GM18867 (cell line): Measurements from ENCODE around the gene SMKR1.
"Not testable (repeated sequence)": the region's sequence is repeated elsewhere in the genome, so short reads cannot be mapped to it uniquely, and the experiment has no call there.

Experiments
- ATAC-seq: cut with Tn5 transposase; IDR thresholded peaks from one replicate; pipeline ENCODE4 v1.9.1; 2021; ENCODE audit warnings: mild to moderate bottlenecking, moderate library complexity; ENCODE audit not compliant: unreplicated experiment

SMKR1 gene

DNA sequence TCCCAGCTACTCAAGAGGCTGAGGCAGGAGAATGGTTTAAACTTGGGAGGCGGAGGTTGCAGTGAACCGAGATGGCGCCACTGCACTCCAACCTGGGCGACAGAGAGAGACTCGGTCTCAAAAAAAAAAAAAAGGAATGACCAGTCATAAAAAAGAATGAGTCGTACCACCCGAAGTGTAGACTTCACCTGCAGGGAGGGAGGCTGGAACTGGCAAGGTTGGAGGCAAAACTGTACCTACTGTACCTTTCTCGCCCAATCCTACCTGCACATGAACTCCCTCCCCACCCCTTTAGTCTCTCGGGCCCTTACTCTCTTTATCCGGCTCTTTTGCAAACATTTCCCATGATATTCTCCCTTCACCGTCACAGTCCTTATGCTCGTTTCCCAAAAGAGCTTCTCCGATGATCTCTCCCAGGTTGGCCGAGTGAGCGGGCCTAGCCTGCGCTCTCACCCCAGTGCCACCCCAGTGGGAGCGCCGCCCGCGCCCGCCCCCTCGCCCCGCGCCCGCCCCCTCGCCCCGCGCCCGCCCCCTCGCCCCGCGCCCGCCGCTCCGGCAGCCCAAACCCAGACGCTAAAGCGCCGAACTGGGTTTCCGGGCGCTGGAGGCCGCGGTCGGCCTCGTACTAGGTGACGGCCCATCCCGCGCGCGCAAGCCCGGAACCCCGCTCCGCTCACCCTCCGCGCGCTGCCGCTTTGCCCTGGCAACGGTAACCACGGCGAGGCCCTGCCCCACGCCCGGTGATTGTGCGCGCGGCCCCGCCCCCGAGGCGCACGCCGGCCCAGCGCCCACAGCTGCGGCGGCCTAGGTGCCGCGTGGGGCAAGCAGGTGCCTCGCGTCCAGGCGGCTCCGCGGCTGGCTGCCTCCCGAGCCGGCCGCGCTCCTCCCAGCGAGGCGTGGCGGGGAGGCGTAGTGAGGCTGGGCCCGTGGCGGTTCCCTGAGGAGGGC lies at the start of gene SMKR1:
Gene SMKR1 (plus strand): TSS at position 772 of the 948 bp plus-strand sequence. CDS start 294 bp downstream, outside the sequence.
- ATAC-seq = peak; percentile 92

DNA sequence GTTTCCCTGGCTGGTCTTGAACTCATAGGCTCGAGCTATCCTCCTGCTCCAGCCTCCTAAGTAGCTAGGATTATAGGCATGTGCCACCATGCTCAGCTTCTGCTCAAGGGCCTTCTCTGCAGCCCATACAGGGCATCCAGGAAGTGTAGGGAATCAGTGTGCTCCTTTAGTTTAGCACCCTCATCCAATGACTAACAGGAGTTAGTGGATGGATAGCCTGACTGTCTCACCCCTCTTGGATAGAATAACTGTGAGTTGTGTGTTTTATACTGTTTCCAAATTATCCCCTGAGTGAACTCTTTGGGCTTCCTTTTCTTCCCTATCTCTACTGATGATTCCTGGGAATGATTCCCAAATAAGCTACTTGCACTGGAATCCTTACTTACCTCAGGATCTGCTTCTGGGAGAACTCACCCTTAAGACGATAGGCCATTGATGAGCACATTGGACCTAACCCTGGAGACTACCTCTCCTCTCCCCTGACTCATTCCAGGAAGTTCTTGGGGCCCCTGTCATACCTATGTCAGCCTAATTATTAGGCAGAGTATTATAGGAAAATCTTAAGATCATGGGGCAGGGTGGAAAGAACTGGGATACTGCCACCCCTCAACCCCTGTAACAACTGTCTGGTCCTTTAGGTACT lies 49.6 kb upstream of the SMKR1 start:
- ATAC-seq = no peak

DNA sequence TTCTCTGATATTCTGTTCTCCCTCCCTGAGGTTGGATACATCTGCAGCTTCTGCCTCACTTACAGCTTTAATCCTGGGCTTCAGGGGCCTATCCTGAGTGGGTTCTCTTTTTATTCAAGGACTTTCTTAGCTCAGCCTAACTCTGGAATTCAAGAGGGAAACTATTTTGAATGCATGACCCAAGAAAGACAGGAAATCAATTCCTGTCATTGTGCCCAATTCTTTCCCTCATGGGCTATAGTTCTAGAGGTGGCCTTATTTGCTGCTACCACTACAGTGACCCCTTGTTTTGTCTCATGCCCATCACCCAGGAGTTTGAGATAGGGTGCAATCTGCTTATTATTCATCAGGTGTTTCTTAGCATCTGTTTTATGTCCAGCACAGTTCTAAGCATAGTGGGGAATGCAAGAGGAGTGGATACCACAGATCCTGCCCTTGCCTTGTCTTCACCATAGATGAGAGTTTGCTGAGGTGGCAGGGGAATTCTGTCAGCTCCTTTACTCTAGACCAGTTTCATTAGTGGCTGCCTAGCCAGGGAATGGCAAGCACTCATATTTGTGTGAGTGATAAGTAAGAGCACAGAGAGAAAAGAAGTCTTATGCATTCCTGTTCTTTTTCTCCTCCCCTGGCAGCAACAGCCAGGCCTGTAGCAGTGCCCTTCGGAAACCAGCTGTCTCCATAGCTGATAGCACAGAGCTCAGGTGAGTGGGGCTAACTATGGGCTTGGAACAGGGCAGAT lies 48.7 kb upstream of the SMKR1 start:
- ATAC-seq = no peak

DNA sequence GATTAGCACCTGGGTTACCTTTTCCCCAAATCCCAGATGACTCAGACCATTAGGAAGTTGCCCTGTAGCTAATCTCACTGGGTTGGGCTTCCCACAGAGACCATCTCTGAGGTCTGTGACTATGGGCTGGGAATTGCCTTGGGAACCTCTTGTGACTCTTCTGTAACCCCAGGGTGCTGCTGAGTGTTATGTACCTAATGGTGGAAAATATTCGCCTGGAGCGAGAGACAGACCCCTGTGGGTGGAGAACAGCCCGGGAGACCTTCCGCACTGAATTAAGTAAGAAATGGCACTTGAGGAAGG lies 48.1 kb upstream of the SMKR1 start:
- no peak for ATAC-seq

DNA sequence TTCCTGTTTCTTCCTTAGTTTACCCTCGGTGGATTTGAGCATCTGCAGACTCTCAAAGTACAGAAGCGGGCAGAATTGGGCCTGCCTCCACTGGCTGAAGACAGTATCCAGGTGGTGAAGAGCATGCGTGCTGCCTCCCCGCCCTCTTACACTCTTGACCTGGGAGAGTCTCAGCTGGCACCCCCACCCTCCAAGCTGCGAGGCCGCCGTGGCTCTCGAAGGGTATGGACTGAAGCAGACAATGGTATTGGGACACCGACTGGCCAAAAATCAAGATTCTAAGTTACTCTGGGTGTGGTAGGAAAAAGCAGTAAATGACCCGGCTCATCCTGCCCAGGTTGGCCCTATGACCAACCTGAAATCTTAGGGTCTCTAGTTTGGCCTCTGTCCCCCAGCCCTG lies 45.9 kb upstream of the SMKR1 start:
- ATAC-seq = no peak

DNA sequence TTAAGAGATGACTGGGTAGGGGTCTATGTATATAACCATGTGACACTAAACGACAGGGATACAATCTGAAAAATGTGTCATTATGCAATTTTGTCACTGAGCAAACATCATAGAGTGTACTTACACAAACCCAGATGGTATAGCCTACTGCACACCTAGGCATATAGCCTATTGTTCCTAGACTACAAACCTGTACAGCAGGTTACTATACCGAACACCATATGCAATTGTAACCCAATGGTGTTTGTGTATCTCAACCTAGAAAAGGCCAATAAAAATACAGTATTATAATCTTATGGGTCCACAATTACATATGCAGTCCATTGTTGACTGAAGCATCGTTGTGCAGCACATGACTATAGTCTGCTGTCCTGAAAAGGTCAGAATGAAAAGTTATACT lies 45.2 kb upstream of the SMKR1 start:
- ATAC-seq = no peak

DNA sequence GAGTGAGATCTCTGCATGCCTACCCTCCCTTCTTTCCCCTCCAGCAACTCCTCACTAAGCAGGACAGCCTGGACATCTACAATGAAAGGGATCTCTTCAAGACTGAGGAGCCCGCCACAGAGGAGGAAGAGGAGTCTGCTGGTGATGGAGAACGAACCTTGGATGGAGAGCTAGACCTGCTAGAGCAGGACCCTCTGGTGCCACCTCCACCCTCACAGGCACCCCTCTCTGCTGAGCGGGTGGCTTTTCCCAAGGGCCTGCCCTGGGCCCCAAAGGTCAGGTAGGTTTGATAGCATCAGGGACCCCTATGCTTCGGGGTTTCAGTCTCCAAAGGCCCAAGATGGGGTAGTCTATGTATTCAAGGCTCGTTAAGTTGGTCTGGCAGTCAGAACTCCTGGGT lies 44.2 kb upstream of the SMKR1 start:
- ATAC-seq = no peak

DNA sequence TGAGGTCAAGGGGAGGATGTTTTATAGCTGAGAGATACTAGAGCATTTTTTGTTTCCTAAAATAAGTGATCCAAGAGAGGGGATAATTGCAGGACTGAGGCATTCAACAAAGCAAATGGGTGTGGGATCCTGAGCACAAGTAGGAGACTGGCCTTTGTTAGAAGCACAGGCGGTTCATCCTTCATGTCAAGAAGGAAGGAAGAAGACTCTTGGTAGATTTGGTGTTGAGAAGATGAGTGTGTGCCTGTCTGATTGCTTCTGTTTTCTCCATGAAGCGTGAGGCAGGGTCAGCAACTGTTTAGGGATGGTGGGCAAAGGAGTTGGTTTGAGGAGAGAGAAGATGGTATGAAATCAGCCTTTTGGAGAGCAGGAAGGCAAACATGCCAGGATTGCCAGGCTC lies 40.5 kb upstream of the SMKR1 start:
- no peak for ATAC-seq

DNA sequence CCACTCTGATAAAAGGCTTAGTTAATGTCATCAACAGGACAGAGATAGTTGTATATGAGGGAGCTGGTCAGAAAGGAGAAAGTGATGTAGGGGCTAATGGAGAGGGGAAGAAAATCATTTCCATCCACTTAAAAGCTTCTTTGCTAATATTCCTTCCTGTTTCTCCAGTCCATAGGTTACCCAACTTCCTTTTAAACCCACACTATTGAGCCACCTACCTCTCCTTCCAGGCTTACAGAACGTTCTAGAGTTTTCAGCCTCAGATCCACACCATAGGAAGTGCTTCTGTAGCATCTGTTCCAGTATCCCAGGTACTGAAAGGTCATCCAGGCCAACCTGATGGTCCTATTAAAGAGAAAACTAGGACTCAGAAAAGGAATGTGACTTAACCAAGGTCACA lies 39.9 kb upstream of the SMKR1 start:
- ATAC-seq = no peak

DNA sequence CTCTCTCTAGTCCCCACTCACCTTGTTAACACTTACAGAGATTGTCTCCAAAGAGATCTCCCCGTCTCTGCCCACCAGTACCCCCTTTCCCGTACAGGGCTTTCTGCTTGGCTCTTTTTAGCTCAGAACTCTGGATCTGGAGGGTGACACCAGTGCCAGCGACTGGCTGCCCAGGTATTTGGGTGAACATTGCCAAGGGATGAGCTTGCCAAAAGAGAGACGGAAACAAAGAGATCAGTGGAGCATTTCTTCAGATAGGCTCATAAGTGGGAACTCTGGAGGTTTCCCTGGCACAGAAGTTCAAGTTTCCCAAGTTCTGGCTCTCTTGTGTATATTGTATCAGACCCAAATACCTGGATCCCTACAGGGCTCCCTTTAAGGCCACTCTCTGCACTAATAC lies 38.1 kb upstream of the SMKR1 start:
- no peak for ATAC-seq

DNA sequence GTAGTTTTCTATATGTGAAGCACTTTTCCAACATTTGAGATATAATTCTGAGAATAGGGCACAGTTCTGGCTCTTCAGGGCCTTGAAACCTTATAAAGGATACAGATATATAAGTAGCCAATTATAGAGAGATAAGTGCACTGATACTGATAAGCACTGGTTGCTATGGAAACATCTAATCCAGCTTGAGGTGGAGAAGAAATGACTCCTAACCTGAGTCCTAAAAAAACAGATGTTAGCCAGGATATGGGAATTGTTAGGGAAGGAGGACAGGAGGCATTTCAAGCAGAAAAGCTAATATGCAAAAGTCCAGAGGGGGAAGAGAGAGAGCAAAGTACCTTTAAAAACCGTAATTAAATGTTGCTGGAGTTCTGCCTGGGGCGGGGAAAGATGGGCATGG lies 37.3 kb upstream of the SMKR1 start:
- no peak for ATAC-seq

DNA sequence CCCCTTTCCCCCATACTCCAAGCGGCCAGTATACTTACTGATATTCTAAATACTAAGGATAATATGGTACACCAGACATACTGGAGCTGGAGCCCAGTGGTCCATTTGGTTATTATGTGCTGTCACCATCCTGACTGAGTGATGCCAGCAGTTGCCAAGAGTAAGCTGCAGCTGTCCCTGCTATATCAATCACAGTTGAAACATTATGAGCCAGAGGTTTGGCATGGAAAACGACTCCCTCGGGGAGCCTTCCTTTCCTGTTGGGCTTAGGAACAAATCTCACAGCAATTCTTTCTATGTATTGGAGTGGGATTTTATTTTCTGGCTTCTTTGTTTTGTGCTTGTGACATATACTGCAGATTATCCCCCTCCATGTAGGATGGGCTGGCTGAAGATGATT lies 35.5 kb upstream of the SMKR1 start:
- no peak for ATAC-seq

DNA sequence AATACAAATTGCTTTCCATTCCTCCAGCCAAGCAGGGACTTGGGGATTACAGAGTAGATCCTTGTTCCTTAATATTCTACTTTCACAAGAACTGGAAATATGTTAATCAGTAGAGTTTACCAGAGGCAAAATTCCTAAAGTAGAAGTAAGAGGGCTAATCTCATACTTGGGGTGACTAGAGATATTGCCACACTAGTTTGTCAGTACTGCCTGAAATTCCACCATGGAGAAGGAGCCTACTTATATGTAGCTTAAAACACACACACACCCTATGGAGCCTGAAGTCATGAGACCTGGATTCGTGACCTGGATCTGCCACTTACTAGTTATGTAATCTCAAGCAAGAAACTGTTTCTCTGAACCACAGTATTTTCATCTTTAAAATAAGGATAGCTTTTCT lies 34.2 kb upstream of the SMKR1 start:
- ATAC-seq = no peak

DNA sequence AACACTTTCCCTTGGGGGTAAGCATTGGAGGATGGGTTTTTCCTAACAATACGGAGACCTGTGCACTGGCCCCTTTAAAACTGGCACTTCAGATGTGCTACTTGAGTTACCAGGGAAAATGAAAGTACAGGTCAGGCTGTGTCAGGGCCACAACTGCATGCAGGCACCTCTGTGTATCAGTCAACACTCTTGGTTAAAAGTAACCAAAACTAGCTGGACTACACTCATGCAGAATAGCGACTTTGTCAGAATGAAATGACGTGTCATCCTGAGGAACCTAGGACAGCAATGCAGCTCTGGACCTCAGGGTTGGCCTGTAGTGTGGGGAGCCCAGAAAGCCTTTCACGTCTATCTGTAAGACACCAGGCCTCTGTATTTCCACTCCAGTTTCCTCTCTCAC lies 33.8 kb upstream of the SMKR1 start:
- ATAC-seq = peak; percentile 46

DNA sequence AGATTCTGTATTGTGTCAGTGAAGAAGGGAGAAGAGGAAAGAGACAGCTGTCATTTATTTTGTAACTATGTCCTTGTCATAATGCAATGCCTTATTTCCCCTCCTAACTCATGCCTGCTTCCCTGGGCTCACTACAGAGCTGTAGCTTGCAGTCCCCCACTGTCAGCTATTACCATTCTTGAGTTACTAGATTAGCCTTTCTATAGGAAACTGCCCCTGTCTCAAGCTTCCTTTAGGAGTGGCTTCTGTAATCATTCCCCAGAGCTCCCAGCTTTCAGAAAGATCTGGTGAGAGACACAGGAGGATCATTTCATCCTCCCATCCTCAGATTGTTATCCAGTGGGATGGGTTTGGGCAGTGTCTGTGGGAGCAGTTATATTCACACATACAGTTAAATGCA lies 32.4 kb upstream of the SMKR1 start:
- ATAC-seq = no peak

DNA sequence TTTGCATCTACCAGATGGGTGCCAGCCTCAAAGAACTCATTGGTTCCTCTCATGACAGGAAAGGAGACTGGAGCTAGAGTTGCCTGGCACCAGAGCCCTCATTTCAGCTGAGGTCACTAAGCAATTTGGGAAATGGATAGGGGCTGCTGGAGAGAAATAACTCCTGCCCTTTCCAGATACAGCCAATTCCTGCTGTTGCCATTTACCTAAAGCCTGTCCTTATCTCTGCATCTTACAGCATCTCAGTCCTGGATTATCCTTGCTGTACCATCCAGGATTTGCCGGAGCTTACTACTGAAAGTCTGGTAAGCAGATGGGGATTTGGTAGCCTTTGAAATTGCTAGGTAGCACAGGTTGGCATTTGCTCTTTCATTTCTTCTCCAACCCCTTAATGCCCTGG lies 31.9 kb upstream of the SMKR1 start:
- ATAC-seq = no peak

DNA sequence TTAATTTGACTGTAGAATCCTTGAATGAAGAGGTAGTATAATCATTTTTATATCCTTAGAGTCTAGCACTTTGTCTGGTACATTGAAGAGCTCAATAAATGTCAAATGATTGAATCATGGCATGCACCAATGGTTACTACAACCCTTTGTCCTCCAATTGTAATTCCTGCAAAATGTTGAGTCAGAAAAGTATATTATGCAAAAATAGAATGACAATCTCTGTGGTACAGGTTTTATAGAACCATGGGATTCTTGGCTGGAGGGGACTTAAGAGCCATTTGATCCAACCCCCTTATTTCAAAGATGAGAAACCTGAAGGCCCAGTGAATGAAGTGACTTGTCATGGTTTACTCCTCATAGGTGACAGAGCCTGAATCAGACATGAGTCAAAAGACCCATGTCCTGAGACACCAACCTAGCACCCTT lies 30.9 kb upstream of the SMKR1 start:
- ATAC-seq = no peak

DNA sequence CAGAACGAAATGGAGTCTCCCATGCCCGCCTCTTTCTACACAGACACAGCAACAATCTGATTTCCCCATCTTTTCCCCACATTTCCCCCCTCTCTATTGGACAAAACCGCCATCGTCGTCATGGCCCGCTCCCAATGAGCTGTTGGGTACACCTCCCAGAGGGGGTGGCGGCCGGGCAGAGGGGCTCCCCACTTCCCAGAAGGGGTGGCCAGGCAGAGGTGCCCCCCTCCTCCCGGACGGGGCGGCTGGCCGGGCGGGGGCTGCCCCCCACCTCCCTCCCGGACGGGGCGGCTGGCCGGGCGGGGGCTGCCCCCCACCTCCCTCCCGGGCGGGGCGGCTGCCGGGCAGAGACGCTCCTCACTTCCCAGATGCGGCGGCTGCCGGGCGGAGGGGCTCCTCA lies 26.4 kb upstream of the SMKR1 start:
- ATAC-seq = not testable (repeated sequence)

DNA sequence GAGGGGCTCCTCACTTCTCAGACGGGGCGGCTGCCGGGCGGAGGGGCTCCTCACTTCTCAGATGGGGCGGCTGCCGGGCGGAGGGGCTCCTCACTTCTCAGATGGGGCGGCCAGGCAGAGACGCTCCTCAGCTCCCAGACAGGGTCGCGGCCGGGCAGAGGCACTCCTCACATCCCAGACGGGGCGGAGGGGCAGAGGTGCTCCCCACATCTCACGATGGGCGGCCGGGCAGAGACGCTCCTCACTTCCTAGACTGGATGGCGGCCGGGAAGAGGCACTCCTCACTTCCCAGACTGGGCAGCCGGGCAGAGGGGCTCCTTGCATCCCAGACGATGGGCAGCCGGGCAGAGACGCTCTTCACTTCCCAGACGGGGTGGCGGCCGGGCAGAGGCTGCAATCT lies 25.9 kb upstream of the SMKR1 start:
- ATAC-seq = not testable (repeated sequence)

DNA sequence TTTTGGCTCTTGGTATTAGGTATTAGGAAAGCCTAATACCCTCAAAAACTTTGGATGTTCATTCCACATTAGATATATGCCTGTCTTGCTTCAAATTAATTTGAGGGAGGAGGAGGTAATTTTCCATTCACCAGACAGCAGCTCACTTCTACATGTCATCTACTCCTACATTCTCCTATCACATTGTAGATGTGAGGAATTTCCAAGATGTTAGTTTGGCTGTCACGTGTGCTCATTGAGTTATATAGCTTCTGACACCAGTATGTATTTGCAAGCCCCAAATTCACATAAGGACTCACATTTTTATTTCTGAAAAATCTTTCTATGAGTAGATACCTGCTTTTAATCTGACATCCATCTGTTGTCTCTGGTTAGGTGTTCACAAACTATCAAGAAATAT lies 22.5 kb upstream of the SMKR1 start:
- no peak for ATAC-seq

DNA sequence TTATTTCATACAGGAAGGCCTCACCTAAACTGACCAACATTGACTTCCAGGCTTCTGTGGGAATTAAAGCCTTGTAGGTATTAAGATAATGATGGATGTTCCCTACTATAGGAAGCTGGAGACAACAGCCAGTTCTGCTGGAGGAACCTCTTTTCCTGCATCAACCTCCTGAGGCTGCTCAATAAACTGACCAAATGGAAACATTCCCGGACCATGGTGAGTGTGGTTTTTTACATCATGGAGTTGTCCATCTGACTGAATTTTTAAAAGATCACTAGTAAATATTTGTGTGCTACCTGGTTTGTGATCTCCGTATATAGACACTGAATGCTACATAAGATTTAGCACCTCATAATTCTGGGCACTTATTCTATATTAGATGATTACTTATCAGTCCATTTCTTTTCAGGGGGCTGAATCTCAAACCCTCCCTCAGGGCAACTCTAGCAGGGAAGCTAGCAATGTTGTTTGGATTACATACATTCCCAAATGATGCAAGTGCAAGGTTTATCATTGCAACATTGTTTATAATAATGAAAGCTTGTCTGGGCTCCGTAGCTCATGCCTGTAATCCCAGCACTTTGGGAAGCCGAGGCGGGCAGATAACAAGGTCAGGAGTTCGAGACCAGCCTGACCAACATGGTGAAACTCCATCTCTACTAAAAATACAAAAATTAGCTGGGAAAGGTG lies 21.5 kb upstream of the SMKR1 start:
- ATAC-seq = no peak
